Measurements from ENCODE around the gene TMEM17. TPM values are rescaled to one million over a fixed set of nuclear protein-coding genes. Genes with fewer than 3 reads are reported as not detected.

TMEM17 gene
- total and polyA plus RNA-seq, 2 experiments from 2014 or later: 0.94 to 1.7 TPM

DNA sequence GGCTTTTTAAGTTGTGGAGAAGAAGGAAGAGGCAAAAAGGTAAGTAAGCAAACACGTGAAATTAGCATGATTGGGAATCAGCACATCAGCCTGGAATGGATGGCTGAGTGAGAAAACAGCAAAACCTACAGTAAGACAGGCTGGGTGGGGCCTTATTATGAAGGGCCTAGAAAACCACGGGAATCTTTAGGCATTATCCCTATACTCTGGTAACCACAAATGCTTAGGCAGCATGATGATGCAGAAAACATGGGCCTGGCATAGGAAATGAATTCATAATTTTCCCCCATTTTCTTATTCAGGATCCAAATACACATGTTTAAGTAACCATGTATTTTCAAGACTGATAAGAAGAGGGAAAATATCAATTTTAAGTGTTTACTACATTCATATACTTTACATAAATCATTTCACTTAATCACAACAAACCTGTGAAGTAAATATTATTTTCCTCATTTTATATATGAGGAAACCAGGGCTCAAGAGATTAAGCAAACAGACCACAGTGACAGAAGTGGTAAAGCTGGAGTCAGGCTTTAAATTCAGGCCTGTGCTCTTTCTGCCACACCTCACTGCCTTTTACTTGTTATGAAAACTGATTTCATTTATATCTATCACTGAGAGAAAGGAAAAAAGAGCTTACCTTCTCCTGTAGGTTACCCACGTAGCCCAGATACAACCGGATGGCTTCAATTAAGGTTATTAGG is 4.0 kb downstream of the TMEM17 start:
- H3K27me3 Mint-ChIP-seq (ENCODE audit: insufficient read depth, low read depth, poor library complexity): peaks cover 6% of the 10 kb centered on the region
- Histone ChIP-seq H3K27ac (ENCODE audit: low read depth) (no peak overlapping the region), H2AFZ (no peak overlapping the region), H3F3A (replicated peaks; ENCODE audit: low read depth) (no peaks in the 10 kb centered on the region), H3K36me3 (ENCODE audit: insufficient read depth) (no peaks in the 10 kb centered on the region), H3K4me2 (no peak overlapping the region), H3K79me2 (replicated peaks; ENCODE audit: insufficient read depth) (no peaks in the 10 kb centered on the region), H3K4me3 (no peak overlapping the region), H3K9me2 (ENCODE audit: insufficient read depth) (no peaks in the 10 kb centered on the region), H3K27me3 (ENCODE audit: insufficient read depth) (no peaks in the 10 kb centered on the region), H3K4me1 (ENCODE audit: insufficient read depth) (0 out of 2 replicates have a peak, but pooled peaks cover 4% of the 10 kb centered on the region), H4K20me1 (replicated peaks; ENCODE audit: insufficient read depth) (no peaks in the 10 kb centered on the region)
- ATAC-seq (no peak), DNase-seq (ENCODE audit: low spot score) (no peak)
- H3K4me1 Mint-ChIP-seq: peaks cover 11% of the 10 kb centered on the region
- H3K27ac Mint-ChIP-seq: no peak overlapping the region
- no peak for TF ChIP-seq EZH2phosphoT487 (IDR thresholded peaks at IDR 0.05; ENCODE audit: unreplicated experiment)
- TF ChIP-seq POLR2AphosphoS5 (IDR thresholded peaks at IDR 0.05; ENCODE audit: low read depth): no peak
- TF ChIP-seq STAT1 (IDR thresholded peaks at IDR 0.05; ENCODE audit: unreplicated experiment): no peak
- TF ChIP-seq NANOG (IDR thresholded peaks at IDR 0.05; ENCODE audit: borderline replicate concordance): no peak
- no peak for TF ChIP-seq JUNB (IDR thresholded peaks at IDR 0.05; ENCODE audit: unreplicated experiment)
- TF ChIP-seq, protein P1, sequence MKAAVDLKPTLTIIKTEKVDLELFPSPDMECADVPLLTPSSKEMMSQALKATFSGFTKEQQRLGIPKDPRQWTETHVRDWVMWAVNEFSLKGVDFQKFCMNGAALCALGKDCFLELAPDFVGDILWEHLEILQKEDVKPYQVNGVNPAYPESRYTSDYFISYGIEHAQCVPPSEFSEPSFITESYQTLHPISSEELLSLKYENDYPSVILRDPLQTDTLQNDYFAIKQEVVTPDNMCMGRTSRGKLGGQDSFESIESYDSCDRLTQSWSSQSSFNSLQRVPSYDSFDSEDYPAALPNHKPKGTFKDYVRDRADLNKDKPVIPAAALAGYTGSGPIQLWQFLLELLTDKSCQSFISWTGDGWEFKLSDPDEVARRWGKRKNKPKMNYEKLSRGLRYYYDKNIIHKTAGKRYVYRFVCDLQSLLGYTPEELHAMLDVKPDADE (IDR thresholded peaks at IDR 0.05): no peak
- no peak for TF ChIP-seq CREB1 (CRISPR knock-in tag; IDR thresholded peaks at IDR 0.05; ENCODE audit: low read depth)
- TF ChIP-seq ZNF331 (CRISPR knock-in tag; IDR thresholded peaks at IDR 0.05; ENCODE audit: low read depth): no peak
- TF ChIP-seq ZNF114 (CRISPR knock-in tag; IDR thresholded peaks at IDR 0.05): no peak
- TF ChIP-seq, protein P2, sequence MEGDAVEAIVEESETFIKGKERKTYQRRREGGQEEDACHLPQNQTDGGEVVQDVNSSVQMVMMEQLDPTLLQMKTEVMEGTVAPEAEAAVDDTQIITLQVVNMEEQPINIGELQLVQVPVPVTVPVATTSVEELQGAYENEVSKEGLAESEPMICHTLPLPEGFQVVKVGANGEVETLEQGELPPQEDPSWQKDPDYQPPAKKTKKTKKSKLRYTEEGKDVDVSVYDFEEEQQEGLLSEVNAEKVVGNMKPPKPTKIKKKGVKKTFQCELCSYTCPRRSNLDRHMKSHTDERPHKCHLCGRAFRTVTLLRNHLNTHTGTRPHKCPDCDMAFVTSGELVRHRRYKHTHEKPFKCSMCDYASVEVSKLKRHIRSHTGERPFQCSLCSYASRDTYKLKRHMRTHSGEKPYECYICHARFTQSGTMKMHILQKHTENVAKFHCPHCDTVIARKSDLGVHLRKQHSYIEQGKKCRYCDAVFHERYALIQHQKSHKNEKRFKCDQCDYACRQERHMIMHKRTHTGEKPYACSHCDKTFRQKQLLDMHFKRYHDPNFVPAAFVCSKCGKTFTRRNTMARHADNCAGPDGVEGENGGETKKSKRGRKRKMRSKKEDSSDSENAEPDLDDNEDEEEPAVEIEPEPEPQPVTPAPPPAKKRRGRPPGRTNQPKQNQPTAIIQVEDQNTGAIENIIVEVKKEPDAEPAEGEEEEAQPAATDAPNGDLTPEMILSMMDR (conservative IDR thresholded peaks at IDR 0.05; ENCODE audit: low read depth in 2 of 2): no peak
- H3K9me3 Mint-ChIP-seq: no peaks in the 10 kb centered on the region
- no peak overlapping the region for H3K4me3 Mint-ChIP-seq
- H3K36me3 Mint-ChIP-seq (ENCODE audit: low read depth): no peaks in the 10 kb centered on the region

DNA sequence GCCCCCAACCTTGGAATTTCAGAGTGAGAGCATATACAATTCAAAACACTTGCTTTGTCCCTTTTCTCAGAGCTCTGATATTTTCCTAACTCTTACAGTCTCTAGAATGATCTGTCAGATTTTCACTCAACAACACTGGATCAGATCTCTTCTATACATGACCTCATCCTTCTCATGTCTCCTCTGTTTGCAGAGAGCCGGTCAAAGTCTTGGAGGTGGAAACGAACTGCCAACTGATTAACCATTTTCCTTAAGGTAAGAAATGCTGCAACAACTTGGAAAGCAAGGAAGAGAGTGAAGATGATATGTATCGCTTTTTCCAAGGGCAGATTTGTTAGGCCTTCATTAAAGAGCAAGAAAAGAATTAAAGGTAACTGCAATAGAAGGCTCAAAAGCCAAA is 4.9 kb downstream of the TMEM17 start:
- Histone ChIP-seq H3K4me3 (no peak overlapping the region), H3F3A (replicated peaks; ENCODE audit: low read depth) (no peaks in the 10 kb centered on the region), H3K27me3 (ENCODE audit: insufficient read depth) (no peaks in the 10 kb centered on the region), H2AFZ (no peak overlapping the region), H3K4me2 (no peak overlapping the region), H3K9me2 (ENCODE audit: insufficient read depth) (no peaks in the 10 kb centered on the region), H3K79me2 (replicated peaks; ENCODE audit: insufficient read depth) (no peaks in the 10 kb centered on the region), H3K4me1 (ENCODE audit: insufficient read depth) (no peaks in the 10 kb centered on the region), H4K20me1 (replicated peaks; ENCODE audit: insufficient read depth) (no peaks in the 10 kb centered on the region), H3K36me3 (ENCODE audit: insufficient read depth) (no peaks in the 10 kb centered on the region), H3K27ac (ENCODE audit: low read depth) (no peak overlapping the region)
- ATAC-seq (no peak), DNase-seq (ENCODE audit: low spot score) (no peak)
- H3K4me3 Mint-ChIP-seq: no peak overlapping the region
- no peaks in the 10 kb centered on the region for H3K36me3 Mint-ChIP-seq (ENCODE audit: low read depth)
- H3K27ac Mint-ChIP-seq: no peak overlapping the region
- no peaks in the 10 kb centered on the region for H3K9me3 Mint-ChIP-seq
- peaks cover 6% of the 10 kb centered on the region; the same call in 2 of the 3 replicates for H3K4me1 Mint-ChIP-seq
- peaks cover 6% of the 10 kb centered on the region for H3K27me3 Mint-ChIP-seq (ENCODE audit: insufficient read depth, low read depth, poor library complexity)
- TF ChIP-seq NANOG (IDR thresholded peaks at IDR 0.05; ENCODE audit: borderline replicate concordance) (no peak), ZNF114 (CRISPR knock-in tag; IDR thresholded peaks at IDR 0.05) (no peak), CREB1 (CRISPR knock-in tag; IDR thresholded peaks at IDR 0.05; ENCODE audit: low read depth) (no peak), STAT1 (IDR thresholded peaks at IDR 0.05; ENCODE audit: unreplicated experiment) (no peak), EZH2phosphoT487 (IDR thresholded peaks at IDR 0.05; ENCODE audit: unreplicated experiment) (no peak), EZH2 (IDR thresholded peaks at IDR 0.05; ENCODE audit: low read depth, unreplicated experiment) (no peak), POLR2AphosphoS5 (IDR thresholded peaks at IDR 0.05; ENCODE audit: low read depth) (no peak)
- TF ChIP-seq, protein P2 (conservative IDR thresholded peaks at IDR 0.05; ENCODE audit: low read depth in 2 of 2): no peak
- TF ChIP-seq, protein P1 (IDR thresholded peaks at IDR 0.05): no peak
- TF ChIP-seq, protein P3, sequence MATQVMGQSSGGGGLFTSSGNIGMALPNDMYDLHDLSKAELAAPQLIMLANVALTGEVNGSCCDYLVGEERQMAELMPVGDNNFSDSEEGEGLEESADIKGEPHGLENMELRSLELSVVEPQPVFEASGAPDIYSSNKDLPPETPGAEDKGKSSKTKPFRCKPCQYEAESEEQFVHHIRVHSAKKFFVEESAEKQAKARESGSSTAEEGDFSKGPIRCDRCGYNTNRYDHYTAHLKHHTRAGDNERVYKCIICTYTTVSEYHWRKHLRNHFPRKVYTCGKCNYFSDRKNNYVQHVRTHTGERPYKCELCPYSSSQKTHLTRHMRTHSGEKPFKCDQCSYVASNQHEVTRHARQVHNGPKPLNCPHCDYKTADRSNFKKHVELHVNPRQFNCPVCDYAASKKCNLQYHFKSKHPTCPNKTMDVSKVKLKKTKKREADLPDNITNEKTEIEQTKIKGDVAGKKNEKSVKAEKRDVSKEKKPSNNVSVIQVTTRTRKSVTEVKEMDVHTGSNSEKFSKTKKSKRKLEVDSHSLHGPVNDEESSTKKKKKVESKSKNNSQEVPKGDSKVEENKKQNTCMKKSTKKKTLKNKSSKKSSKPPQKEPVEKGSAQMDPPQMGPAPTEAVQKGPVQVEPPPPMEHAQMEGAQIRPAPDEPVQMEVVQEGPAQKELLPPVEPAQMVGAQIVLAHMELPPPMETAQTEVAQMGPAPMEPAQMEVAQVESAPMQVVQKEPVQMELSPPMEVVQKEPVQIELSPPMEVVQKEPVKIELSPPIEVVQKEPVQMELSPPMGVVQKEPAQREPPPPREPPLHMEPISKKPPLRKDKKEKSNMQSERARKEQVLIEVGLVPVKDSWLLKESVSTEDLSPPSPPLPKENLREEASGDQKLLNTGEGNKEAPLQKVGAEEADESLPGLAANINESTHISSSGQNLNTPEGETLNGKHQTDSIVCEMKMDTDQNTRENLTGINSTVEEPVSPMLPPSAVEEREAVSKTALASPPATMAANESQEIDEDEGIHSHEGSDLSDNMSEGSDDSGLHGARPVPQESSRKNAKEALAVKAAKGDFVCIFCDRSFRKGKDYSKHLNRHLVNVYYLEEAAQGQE (IDR thresholded peaks at IDR 0.05; ENCODE audit: unreplicated experiment): no peak
